ENCODE measurements around the gene FASTK. TPM values are rescaled to one million over a fixed set of nuclear protein-coding genes. Genes with fewer than 3 reads are reported as not detected.
A peak's percentile ranks its signal among the peaks of the same experiment; 100 is the strongest.

The FASTK gene
- 10 to 100 TPM; 45.1 to 83.4 (median 69.9) TPM for polyA plus RNA-seq (ENCODE audit: insufficient read length in 4 of 4)

GRCh38 chr7:151080522-151081169, at the start of gene FASTK:
TSS of gene FASTK (minus strand) at chr7:151080809. CDS start at chr7:151080766, 43 bp downstream.
- DNase-seq (ENCODE audit: low read depth in 4 of 4, low spot score in 2 of 4) = peak in 1 of 4 donors; percentile 88

- no peak for DNase-seq (ENCODE audit: low read depth in 4 of 4, low spot score in 2 of 4)
These were observed 49.5 kb upstream of the FASTK start for GRCh38 chr7:151129960-151130591.

GRCh38 chr7:151129117-151129959, 48.7 kb upstream of the FASTK start:
- no peak for DNase-seq (ENCODE audit: low read depth in 4 of 4, low spot score in 2 of 4)

- DNase-seq (ENCODE audit: low read depth in 4 of 4, low spot score in 2 of 4) = no peak
These were observed 48.1 kb upstream of the FASTK start for GRCh38 chr7:151128716-151129115.

GRCh38 chr7:151128144-151128543, 47.5 kb upstream of the FASTK start:
- no peak for DNase-seq (ENCODE audit: low read depth in 4 of 4, low spot score in 2 of 4)

GRCh38 chr7:151126491-151127137, 46.0 kb upstream of the FASTK start:
- DNase-seq (ENCODE audit: low read depth in 4 of 4, low spot score in 2 of 4) = no peak

GRCh38 chr7:151125846-151126481, 45.4 kb upstream of the FASTK start:
- DNase-seq (ENCODE audit: low read depth in 4 of 4, low spot score in 2 of 4) = no peak

GRCh38 chr7:151125470-151125845, 44.8 kb upstream of the FASTK start:
- no peak for DNase-seq (ENCODE audit: low read depth in 4 of 4, low spot score in 2 of 4)

GRCh38 chr7:151124899-151125399, 44.3 kb upstream of the FASTK start:
- no peak for DNase-seq (ENCODE audit: low read depth in 4 of 4, low spot score in 2 of 4)

- no peak for DNase-seq (ENCODE audit: low read depth in 4 of 4, low spot score in 2 of 4)
These were observed 43.9 kb upstream of the FASTK start for GRCh38 chr7:151124481-151124880.

- peak in 3 of 4 donors; percentile 67 to 75 (median 74) for DNase-seq (ENCODE audit: low read depth in 4 of 4, low spot score in 2 of 4)
These were observed 43.3 kb upstream of the FASTK start for GRCh38 chr7:151123822-151124464.

GRCh38 chr7:151123158-151123821, 42.7 kb upstream of the FASTK start:
- DNase-seq (ENCODE audit: low read depth in 4 of 4, low spot score in 2 of 4) = no peak

GRCh38 chr7:151122796-151123157, 42.2 kb upstream of the FASTK start:
- DNase-seq (ENCODE audit: low read depth in 4 of 4, low spot score in 2 of 4) = no peak

GRCh38 chr7:151122276-151122675, 41.7 kb upstream of the FASTK start:
- DNase-seq (ENCODE audit: low read depth in 4 of 4, low spot score in 2 of 4) = no peak

GRCh38 chr7:151121380-151122170, 41.0 kb upstream of the FASTK start:
- no peak for DNase-seq (ENCODE audit: low read depth in 4 of 4, low spot score in 2 of 4)

- no peak for DNase-seq (ENCODE audit: low read depth in 4 of 4, low spot score in 2 of 4)
These were observed 40.3 kb upstream of the FASTK start for GRCh38 chr7:151120896-151121295.

- DNase-seq (ENCODE audit: low read depth in 4 of 4, low spot score in 2 of 4) = no peak
These were observed 39.3 kb upstream of the FASTK start for GRCh38 chr7:151119902-151120301.

- no peak for DNase-seq (ENCODE audit: low read depth in 4 of 4, low spot score in 2 of 4)
These were observed 38.4 kb upstream of the FASTK start for GRCh38 chr7:151119055-151119415.
